HG02870 (cell line): Measurements from ENCODE around the gene RBM4.
A peak's percentile ranks its signal among the peaks of the same experiment; 100 is the strongest.

Experiments used
- ATAC-seq: cut with Tn5 transposase; IDR thresholded peaks from one replicate; pipeline ENCODE4 v1.9.1; 2021; ENCODE audit warnings: mild to moderate bottlenecking, moderate library complexity; ENCODE audit not compliant: unreplicated experiment

RBM4 gene

DNA sequence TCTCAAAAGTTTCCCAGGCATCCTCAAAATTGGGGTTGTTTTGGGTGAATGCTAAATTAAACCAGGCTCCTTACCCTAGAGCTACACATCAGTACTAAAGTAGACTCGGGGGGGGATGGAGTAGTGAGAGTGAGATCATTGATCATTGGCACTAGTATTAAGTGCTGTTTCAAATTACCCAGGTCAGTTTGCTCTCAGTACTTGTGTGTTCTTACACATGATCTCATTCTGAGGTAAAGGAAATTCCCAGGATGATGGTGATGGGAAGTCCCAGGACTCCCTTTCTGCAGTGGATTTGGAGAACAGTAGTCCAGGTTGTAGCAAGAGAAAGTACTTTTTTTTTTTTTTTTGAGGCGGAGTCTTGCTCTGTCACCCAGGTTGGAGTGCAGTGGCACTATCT, 12.5 kb downstream of the RBM4 start:
- no peak for ATAC-seq

DNA sequence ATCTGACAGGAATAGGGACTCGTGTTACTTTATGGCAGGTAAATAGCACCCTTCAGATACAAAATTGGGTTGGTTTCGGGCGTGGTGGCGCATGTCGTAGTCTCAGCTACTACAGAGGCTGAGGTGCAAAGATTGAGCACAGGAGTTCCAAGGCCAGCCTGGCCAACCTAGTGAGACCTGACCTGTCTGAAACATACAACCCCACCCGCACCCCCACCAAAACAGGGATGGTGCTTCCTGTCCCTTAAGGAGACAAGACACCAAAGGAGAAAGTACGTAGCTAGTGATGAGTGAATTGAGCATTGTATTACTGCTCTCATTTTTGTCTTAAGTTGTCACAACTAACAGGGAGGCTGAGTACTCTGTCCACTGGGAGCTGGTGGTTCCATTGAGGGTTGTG, 14.1 kb downstream of the RBM4 start:
- no peak for ATAC-seq

DNA sequence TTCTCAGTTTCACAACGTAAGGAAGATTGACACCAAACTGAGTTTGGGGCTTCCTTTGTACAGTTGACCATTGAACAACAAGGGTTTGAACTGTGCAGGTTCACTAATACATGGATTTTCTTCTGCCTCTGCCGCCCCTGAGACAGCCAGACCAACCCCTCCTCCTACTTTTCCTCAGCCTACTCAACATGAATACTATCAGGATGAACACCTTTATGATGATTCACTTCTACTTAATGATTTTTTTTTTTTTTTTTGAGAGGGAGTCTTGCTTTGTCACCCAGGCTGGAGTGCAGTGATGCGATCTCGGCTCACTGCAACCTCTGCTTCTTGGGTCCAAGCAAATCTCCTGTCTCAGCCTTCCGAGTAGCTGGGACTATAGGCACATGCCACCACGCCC, 14.6 kb downstream of the RBM4 start:
- ATAC-seq: no peak

DNA sequence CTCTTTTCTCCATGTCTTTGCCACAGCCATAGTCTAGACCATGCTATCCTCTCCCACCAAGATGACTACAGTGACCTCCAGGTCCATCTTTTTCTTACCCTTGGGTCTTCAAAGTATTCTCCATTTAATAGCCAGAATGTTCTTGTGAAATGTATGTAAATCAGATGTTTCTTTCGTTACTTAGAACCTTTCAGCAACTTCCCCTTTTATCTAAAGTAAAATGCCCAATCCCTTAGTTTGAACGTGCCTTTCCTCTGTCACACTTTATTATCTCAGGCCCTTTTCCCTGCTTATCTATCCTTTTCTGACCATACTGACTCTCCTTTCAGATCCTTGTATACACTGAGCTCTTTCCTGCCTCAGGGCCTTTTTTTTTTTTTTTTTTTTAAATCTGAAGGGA, 21.3 kb downstream of the RBM4 start:
- no peak for ATAC-seq

GRCh38 chr11:66663741-66664296, 25.3 kb downstream of the RBM4 start:
- no peak for ATAC-seq

DNA sequence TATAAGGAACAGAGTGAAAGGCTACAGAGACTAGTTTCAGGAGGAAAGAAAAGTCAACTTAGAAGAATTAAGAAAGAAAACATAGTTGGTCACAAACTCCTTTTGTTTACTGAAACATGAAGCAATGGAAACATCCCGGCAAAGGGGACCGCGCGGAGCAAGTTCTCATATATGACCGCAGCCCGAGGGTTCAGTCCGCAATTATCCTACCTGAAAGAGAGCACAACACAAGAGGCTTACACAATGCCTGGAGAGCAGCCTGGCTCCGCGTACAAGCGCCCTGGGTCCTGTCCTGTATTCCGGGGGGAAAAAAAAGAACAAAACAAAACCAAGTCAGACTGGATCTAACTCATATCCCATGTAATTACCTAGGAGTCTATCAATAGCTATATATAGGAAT, 26.9 kb downstream of the RBM4 start:
- no peak for ATAC-seq

DNA sequence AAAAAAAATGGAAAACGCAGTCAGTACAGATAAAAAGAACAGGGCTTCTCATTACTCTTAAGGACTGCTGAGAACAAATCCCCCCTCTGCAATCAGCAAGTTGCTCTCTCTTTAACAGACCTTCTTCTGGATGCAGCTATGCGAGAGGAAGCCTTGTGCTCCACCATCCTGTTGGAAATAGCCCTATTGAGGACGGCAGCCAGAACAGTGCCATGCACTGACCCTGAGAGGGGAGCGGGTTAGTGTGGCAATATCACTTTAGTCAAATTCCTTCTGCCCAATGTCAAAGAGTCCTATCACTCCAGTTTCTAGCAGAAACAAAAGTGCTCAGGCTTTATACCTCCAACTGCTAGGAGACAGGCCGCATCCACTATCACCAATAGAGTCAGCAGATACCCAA, 32.3 kb downstream of the RBM4 start:
- ATAC-seq: no peak

DNA sequence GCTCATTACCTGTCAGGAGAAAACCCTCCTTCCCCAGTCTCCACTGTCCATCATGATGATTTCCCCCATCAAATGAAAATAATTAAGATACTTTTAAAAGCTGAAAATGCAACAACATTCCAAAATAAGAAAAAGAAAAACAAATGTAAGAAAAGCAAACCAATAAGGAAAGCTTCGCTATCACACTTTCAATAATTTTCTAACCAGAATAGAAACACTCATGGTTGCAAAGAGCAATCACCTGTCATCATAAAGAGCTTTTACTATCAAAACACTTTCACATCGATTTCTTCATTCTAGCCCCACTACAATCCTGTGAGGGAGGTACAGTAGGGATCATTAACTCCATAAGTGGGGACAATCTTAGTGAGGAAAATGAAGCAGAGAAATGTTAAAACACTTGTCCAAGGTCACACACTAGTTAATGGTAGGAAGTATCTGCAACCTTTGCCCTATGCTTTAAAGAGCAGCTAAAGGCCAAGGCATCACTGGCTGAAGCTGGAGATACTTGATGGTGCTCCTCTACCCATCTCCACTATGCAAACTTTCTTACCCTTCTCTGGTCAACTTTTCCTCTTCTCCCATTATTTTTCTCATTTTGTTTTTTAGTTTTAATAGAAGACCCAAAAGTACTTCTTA, 36.6 kb downstream of the RBM4 start:
- ATAC-seq: no peak

GRCh38 chr11:66676282-66676919, 37.9 kb downstream of the RBM4 start:
- no peak for ATAC-seq

GRCh38 chr11:66676931-66677598, 38.6 kb downstream of the RBM4 start:
- no peak for ATAC-seq

GRCh38 chr11:66677599-66678375, 39.3 kb downstream of the RBM4 start, which contains the start of gene RBM4B:
TSS of gene RBM4B (minus strand) at chr11:66677887. CDS start at chr11:66677079, 808 bp downstream.
- peak; percentile 74 for ATAC-seq

GRCh38 chr11:66680966-66681645, 42.6 kb downstream of the RBM4 start:
- no peak for ATAC-seq

DNA sequence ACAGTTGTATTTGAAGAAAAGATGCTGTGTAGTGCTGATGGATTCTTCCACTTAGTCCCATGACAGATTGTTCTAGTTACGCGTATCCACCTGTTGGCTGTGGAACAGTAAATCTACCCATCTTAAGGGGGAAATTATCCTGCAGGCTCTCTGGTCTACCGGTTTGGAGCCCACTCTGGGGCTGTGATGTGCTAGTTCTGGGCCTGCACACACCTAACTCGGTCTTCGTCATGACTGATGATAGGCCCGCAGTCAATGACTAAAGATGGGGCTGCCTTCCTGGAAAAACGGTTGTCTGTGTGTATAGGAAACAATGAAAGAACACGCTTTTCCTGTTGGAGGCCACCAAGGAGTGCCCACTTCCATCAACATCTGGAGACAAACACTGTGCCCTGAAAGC, 45.4 kb downstream of the RBM4 start:
- ATAC-seq: no peak

DNA sequence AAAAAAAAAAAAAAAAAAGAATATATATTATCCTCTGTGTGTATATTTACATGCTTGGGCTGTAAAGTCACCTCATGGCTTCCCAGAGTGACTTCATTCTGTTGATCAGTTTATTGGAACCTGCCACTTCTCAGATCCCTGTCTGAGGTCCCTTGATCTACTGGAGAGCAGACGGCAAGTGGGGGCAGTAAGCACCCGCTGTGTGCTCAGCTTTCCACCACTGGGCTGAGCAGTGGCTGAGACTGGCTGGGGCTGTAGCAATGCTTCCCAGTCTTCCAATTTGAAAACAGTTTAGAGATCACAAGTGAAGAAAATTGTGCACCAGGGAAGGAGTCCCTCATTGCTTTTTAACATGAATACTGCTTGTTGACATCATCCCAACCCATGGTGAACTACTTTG, 46.1 kb downstream of the RBM4 start:
- ATAC-seq: no peak

DNA sequence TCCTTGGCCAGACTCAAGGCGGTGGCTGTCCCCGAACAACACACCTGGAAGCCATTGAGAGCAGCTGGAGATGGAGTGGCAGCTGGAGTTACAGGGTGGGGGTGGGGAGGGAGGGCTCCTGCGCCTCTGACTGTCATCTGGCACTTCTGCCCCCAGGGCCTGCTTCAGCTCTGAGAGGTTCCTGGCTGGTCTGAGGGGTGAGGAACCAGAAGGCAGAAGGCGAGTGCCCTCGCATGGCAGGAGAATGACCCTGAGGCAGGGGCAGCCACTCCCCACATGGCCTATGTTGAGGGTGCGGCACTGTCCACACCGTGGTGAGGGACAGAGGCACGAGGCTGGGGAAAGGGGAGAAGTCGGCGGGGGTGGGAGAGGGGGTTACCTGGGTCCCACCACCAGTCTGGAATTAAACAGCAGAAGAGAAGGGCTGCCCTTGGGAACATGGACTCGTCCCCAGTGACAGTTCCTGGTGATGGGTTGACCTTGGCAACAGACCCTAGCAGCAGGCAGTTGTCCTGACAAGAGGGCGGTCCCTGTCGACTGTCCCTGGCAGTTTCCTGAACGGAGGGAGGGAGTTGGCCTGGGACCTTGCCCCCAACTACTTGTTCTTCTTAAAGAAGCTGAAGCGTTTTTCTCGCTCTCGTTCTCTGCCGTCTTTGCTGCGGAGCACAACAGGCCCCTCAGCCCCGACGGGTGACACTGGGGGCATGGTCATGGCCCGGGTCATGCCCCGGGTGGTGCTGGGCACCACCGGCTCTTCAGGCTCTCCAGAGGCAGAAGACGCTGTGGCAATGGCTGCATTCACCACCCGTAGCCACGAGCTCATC, 47.0 kb downstream of the RBM4 start:
- no peak for ATAC-seq

GRCh38 chr11:66686100-66686785, 47.7 kb downstream of the RBM4 start:
- no peak for ATAC-seq

DNA sequence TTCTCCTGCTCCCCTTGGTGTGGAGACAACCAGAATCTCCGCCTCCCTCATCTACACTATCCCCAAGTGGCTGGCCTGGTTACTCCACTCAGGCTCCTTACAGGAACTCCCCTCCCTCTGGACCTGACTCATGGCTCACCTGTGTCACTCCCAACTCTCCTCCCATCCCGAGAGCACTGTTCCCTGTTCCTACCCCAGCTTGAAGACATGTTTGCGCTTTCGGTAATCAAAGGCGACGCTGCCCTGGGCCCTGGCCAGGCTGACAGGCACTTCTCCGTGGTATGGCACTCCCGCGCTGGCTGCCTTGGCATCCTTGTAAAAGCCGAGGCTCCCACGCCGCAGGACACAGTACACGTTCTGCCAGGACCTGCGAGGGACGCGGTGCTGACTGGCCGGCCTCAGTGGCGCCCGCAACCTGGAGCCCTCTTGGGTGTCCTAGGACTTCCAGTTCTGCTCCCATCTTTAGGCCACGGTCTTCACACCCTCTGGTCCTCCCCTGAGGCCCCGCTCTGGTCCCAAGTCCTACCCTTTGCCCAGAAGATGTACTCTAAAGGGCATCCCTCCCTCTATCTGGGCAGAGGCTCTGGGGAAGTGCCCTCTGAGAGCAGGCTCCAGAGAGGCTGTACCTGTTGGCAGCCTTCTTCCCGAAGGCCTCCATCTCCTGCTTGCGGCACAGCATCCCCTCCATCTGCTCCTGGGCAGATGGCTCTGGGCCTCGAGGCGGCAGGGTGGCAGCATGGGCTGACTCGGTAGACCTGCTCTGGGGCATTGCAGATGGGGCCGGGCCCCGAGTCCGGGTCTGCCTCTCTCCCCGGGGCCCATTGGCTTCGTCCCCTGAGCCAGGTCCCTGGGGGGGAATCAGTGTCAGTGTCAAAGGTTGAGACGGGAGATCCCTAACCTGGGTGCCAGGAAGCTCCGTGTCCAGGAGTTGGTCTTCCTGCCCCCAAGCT, 48.6 kb downstream of the RBM4 start:
- ATAC-seq: no peak

GRCh38 chr11:66687831-66688281, 49.4 kb downstream of the RBM4 start:
- no peak for ATAC-seq
